HEK293 (cell line): ENCODE measurements around the gene MPG.

Experiments used
- ATF2 ChIP-seq: fragments of 450-650 bp; formaldehyde crosslinking; IDR thresholded peaks from 2 replicates; pipeline ENCODE4 v1.5.1; 2016; ENCODE audit warnings: missing biosample characterization, missing genetic modification characterization, low read depth
- CTCF ChIP-seq: fragments of 450-650 bp; formaldehyde crosslinking; IDR thresholded peaks from 2 replicates; pipeline ENCODE4 v1.5.1; 2016; ENCODE audit warnings: missing biosample characterization, missing genetic modification characterization
- ZNF585B ChIP-seq: fragments of 450-650 bp; formaldehyde crosslinking; IDR thresholded peaks from 2 replicates; pipeline ENCODE4 v1.5.1; 2016; ENCODE audit warnings: missing biosample characterization, missing genetic modification characterization

GRCh38 chr16:91484-91883, 13.5 kb downstream of the MPG start:
- no peak for TF ChIP-seq CTCF
- no peak for TF ChIP-seq ATF2 (tag by site-specific recombination)
- no peak for TF ChIP-seq ZNF585B (tag by site-specific recombination)
